Activated B cell treated with CpG ODN at 0.5 μM for 24 hours (primary cell): ENCODE data around the gene HSD3B2. TPM values are rescaled to one million over a fixed set of nuclear protein-coding genes. Genes with fewer than 3 reads are reported as not detected.

Experiments used
- ATAC-seq: fragments of 200-7000 bp; cut with Tn5 transposase; one replicate; pipeline ENCODE4 v1.10.0; 2021; ENCODE audit warnings: low read depth, mild to moderate bottlenecking, moderate library complexity
- CTCF ChIA-PET: fragments of 350-600 bp; sonication (Branson Sonifier 250); formaldehyde crosslinking; loops from one replicate; lab custom pipeline; 2021; ENCODE audit warnings: antibody characterized with exemption; lab: Charles Lee
- POLR2A ChIA-PET: fragments of 350-600 bp; sonication (Branson Sonifier 250); formaldehyde crosslinking; loops from one replicate; lab custom pipeline; 2021; ENCODE audit warnings: antibody characterized with exemption; lab: Charles Lee
- DNase-seq: peaks from one replicate; pipeline ENCODE4 v3.0.0; 2022
- H3K27ac Mint-ChIP-seq: one replicate; pipeline ENCODE4 v1.8.0; 2020; ENCODE audit warnings: mixed read lengths
- H3K27me3 Mint-ChIP-seq: one replicate; pipeline ENCODE4 v1.8.0; 2021; ENCODE audit warnings: mixed read lengths
- H3K36me3 Mint-ChIP-seq: one replicate; pipeline ENCODE4 v1.8.0; 2021; ENCODE audit warnings: low read depth, mixed read lengths
- H3K4me1 Mint-ChIP-seq: one replicate; pipeline ENCODE4 v1.8.0; 2021; ENCODE audit warnings: mixed read lengths
- H3K4me3 Mint-ChIP-seq: one replicate; pipeline ENCODE4 v1.8.0; 2020; ENCODE audit warnings: mild to moderate bottlenecking, mixed read lengths
- H3K9me3 Mint-ChIP-seq: one replicate; pipeline ENCODE4 v1.8.0; 2020; ENCODE audit warnings: mixed read lengths
- intact Hi-C: fragments of 100-400 bp; cut with micrococcal nuclease; formaldehyde crosslinking; loops from one replicate; pipeline ENCODE4 v1.15.1; 2024
- total RNA-seq: library from RNA; stranded (reverse); gene quantifications from 2 replicates; pipeline ENCODE4 v1.2.3, GENCODE V29; 2022
- TF ChIP-seq, protein P1 (sequence below): fragments of 200-600 bp; IDR thresholded peaks from one replicate; pipeline ENCODE4 v1.8.0; 2022; ENCODE audit warnings: antibody characterized with exemption, mild to moderate bottlenecking

The HSD3B2 gene
- total RNA-seq, 1 donor from 2014 or later = not detected

DNA sequence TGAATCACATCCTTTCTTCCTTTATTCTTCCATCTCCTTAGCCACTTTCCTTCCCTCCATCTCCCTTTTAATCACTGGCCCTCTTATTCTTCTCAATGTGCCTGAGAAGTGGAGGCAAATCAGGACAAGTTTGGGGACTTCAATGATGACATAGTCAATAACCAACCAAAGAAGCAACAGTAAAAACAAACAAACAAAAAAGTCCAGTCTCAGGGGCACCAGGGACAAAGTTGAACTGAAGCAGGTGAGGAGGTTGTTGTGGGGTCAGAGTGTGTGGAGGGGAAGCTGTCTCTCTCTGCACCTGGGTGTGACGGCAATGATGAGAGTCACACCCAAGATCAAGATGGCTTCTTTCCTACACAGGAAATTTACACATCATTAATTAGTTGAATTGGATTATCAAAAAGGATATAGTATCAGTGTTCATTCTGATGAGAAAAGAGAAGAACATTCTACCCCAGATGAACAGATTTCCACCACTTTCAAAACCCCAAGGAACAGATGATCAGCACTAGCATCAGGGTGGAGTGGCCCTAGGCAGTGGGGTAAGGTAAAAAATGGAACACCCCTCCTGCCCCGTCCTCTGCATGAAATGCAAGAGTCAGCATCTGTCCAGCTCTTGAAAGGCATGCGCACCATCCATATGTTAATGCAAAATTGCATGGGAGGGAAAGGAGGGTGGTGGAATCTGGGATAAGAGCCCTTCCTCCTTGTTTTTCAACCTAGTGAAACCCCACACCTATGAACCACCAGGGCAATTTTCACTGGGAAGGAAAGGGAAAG is 32.6 kb downstream of the HSD3B2 start:
- Mint-ChIP-seq H3K4me3 (no peak overlapping the region), H3K9me3 (no peaks in the 10 kb centered on the region)
- CTCF ChIA-PET = interaction anchor here (1.0 kb wide), 1 partner anchor 25 kb away, joined by 3 read pairs; no protein-coding TSS in a partner anchor

DNA sequence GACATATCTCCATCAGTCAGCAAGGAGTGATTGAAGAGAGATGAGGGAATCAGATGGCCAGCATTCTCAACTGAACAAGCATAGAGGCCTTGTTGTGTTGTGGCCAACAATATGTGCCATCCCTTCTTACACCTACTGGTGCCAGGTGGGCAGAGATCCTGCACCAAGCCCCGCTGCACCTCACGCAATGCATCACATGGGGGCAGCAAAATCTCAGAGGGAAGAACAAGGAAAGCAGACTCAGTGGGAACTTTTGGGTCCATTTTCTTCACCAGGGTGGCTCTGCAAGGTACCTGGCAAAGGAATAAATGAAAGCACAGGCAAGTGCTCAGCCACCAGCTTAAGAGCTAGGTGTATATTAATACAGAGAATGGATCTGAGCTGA is 33.2 kb downstream of the HSD3B2 start:
- Mint-ChIP-seq H3K4me1 (no peaks in the 10 kb centered on the region), H3K36me3 (no peaks in the 10 kb centered on the region), H3K27me3 (no peaks in the 10 kb centered on the region), H3K9me3 (no peaks in the 10 kb centered on the region), H3K4me3 (no peak overlapping the region), H3K27ac (no peak overlapping the region)
- no peak for ATAC-seq
- intact Hi-C loops = no loop called here
- TF ChIP-seq, protein P1, sequence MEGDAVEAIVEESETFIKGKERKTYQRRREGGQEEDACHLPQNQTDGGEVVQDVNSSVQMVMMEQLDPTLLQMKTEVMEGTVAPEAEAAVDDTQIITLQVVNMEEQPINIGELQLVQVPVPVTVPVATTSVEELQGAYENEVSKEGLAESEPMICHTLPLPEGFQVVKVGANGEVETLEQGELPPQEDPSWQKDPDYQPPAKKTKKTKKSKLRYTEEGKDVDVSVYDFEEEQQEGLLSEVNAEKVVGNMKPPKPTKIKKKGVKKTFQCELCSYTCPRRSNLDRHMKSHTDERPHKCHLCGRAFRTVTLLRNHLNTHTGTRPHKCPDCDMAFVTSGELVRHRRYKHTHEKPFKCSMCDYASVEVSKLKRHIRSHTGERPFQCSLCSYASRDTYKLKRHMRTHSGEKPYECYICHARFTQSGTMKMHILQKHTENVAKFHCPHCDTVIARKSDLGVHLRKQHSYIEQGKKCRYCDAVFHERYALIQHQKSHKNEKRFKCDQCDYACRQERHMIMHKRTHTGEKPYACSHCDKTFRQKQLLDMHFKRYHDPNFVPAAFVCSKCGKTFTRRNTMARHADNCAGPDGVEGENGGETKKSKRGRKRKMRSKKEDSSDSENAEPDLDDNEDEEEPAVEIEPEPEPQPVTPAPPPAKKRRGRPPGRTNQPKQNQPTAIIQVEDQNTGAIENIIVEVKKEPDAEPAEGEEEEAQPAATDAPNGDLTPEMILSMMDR = no peak
- DNase-seq = no peak
- POLR2A ChIA-PET = no interaction called here
- CTCF ChIA-PET = no interaction called here

More for the DNA sequence above, 32.6 kb downstream of the HSD3B2 start:
- POLR2A ChIA-PET = no interaction called here
- TF ChIP-seq, protein P1 = no peak
- H3K36me3 Mint-ChIP-seq = no peaks in the 10 kb centered on the region
- DNase-seq (no peak), ATAC-seq (no peak)
- no peaks in the 10 kb centered on the region for H3K4me1 Mint-ChIP-seq
- intact Hi-C loops = no loop called here
- H3K27me3 Mint-ChIP-seq = no peaks in the 10 kb centered on the region
- no peak overlapping the region for H3K27ac Mint-ChIP-seq

DNA sequence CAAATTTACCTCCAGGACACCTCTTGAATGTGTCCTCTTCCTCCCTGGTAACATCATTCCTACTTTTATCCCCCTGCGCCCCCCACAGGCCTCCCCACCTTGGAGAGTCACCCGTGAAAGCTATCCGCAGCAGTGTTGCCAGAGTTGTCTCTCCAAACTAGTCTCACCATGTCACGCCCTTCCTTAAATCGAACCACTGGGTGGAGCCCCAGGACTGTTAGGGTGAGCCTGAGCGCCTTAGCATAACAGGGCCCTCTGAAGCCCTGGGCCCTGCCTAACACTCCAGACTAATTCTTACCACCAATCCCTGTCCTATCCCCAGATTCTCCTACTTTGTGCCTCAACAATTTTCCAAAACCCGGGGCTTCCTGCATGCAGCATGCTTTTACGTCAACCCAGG is 35.0 kb downstream of the HSD3B2 start:
- CTCF ChIA-PET = no interaction called here
- DNase-seq (no peak), ATAC-seq (no peak)
- TF ChIP-seq, protein P1 = no peak
- Mint-ChIP-seq H3K27ac (no peak overlapping the region), H3K4me1 (no peaks in the 10 kb centered on the region), H3K27me3 (no peaks in the 10 kb centered on the region), H3K36me3 (no peaks in the 10 kb centered on the region), H3K4me3 (no peak overlapping the region), H3K9me3 (no peaks in the 10 kb centered on the region)
- intact Hi-C loops = no loop called here
- POLR2A ChIA-PET = no interaction called here

DNA sequence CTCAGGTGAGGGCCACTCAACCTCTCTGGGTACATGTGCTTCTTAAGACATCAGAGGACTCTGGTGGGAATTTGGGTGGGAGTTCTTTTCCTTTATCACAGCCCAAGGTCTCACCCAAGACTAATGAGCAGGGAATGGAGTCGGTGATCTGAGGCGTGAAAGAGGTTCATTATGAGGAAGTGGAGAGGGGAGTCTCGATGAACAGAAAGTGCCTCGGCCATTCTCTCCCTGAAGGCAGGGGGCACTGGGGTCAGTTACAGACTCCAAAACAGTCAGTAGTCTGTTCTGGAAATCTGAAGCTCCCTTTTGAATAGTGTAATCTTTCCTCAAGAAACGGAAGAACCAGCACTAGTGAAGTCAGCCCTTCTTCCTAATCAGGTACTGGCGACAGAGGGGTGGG is 36.2 kb downstream of the HSD3B2 start:
- intact Hi-C loops = no loop called here
- no peak for DNase-seq
- POLR2A ChIA-PET = no interaction called here
- TF ChIP-seq, protein P1 = no peak
- H3K27ac Mint-ChIP-seq = no peak overlapping the region
- no peak for ATAC-seq
- no peak overlapping the region for H3K4me3 Mint-ChIP-seq
- no peaks in the 10 kb centered on the region for H3K4me1 Mint-ChIP-seq
- no peaks in the 10 kb centered on the region for H3K9me3 Mint-ChIP-seq
- no peaks in the 10 kb centered on the region for H3K36me3 Mint-ChIP-seq
- CTCF ChIA-PET = no interaction called here
- H3K27me3 Mint-ChIP-seq = no peaks in the 10 kb centered on the region

DNA sequence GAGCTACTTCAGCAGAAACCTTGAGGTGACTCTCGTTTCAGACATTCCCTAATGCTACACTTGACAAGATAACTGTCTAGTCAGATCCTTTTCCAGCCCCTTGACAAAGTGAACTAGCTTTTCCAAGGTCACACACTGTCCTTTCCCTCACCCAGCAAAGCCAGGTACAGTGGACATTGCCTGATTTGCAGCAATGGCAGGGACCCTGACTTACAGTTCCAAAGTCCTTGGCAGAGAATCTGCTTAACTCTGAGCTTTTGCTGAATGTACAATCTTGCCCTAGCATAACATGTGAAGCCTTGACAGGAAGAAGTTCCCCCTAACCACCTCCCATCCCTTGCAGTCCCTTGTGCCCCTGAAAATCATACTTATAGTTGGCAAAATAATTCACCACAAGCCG is 37.1 kb downstream of the HSD3B2 start:
- H3K27ac Mint-ChIP-seq = no peak overlapping the region
- DNase-seq (no peak), ATAC-seq (no peak)
- H3K36me3 Mint-ChIP-seq = no peaks in the 10 kb centered on the region
- intact Hi-C loops = no loop called here
- TF ChIP-seq, protein P1 = no peak
- H3K4me1 Mint-ChIP-seq = no peaks in the 10 kb centered on the region
- no peaks in the 10 kb centered on the region for H3K27me3 Mint-ChIP-seq
- POLR2A ChIA-PET = no interaction called here
- CTCF ChIA-PET = no interaction called here
- no peak overlapping the region for H3K4me3 Mint-ChIP-seq
- H3K9me3 Mint-ChIP-seq = no peaks in the 10 kb centered on the region
